IPS-18c (cell line): ENCODE results near the gene MYO1F.

Experiments used
- H3K4me3 ChIP-seq: 2 replicates; pipeline ENCODE4 v1.7.0; 2013; ENCODE audit warnings: low read depth, mild to moderate bottlenecking, low read length, moderate library complexity; ENCODE audit not compliant: insufficient read depth
- H3K9me3 ChIP-seq: one replicate; pipeline ENCODE4 v1.6.1; 2013; ENCODE audit warnings: mild to moderate bottlenecking, low read length, moderate library complexity; ENCODE audit not compliant: control insufficient read depth, insufficient read depth

The MYO1F gene

DNA sequence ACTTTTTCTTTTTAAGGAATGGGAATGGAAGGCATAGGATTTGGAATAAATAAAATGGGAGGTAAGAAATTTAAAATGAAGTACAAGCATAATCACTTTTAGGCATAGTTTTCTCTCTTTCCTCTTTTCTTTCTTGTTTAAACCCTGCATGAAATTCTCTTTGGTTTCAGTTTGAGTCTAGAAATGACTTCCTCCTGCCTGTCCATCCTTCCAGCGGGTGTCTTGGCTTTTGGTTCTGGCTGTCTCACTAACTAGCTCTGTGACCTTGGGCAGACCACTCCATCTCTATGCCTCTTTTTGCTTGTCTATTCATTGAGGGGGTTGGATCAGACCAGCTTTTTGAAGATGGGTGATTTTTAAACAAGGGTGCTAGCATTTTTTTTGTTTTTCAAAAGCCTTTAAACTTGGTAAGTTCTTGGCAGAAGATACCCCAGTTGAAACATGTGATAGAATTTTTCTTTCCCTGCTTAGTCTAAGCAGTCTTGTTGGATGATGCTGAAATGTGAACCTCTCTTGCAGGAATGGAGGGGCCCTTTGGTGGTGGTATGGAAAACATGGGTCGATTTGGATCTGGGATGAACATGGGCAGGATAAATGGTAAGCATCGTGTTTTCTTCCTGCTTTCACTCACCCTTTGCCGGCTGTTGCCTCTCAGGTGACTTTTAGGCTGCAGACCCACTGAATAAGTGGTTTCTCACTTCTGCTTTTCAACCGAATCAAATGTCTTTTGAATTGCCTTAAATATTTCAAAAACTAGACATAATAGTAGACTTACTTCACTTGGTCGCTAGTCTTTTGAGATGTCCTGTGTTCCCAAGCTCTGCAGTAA, 103.4 kb downstream of the MYO1F start:
- Histone ChIP-seq H3K9me3 (no peaks in the 10 kb centered on the region), H3K4me3 (no peak overlapping the region)
